Limb (tissue), 2 donors: Measurements from ENCODE around the gene GTPBP2.

Experiments used
- DNase-seq, 2 donors: peaks; one replicate each; pipeline ENCODE4 v3.0.0-alpha.2; 2016; ENCODE audit errors: extremely low spot score in 2 of 2

GTPBP2 gene

GRCh38 chr6:43578748-43579147, 50.3 kb downstream of the GTPBP2 start:
- no peak for DNase-seq

- peak; percentile 94 for DNase-seq
Observed at GRCh38 chr6:43575772-43576551, 53.1 kb downstream of the GTPBP2 start, which contains the start of the genes POLH and XPO5. POLH (plus strand) TSS chr6:43576185; CDS start chr6:43582320, 6,135 bp downstream. XPO5 (minus strand) TSS chr6:43576038; CDS start chr6:43575864, 174 bp downstream.

GRCh38 chr6:43575105-43575771, 53.8 kb downstream of the GTPBP2 start:
- peak in 1 of 2 donors; percentile 9 for DNase-seq

DNA sequence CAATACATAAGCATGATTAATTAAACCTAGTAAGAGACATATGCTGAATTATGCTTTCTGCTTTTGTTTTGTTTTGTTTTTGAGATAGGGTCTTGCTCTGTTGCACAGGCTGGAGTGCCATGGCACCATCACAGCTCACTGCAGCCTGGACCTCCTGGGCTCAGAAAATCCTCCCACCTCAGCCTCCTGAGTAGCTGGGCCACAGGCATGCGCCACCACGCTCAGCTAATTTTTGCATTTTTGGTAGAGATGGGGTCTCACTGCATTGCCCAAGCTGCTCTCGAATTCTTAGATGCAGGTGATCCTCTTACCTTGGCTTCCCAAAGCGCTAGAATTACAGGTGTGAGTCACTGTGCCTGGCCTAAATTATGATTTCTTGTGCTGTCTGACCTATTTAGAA, 57.0 kb downstream of the GTPBP2 start:
- DNase-seq: no peak

GRCh38 chr6:43570876-43571441, 58.1 kb downstream of the GTPBP2 start:
- DNase-seq: no peak
